ENCODE measurements around the gene PIRT.

- TF ChIP-seq EZH2 (IDR thresholded peaks at IDR 0.05; ENCODE audit: borderline replicate concordance, low read length) (no peak), CTCF (conservative IDR thresholded peaks at IDR 0.05 in 1 of 2, IDR thresholded peaks at IDR 0.05 in 1 of 2; ENCODE audit: extremely low read depth in 1 of 2, insufficient read depth in 1 of 2, low read depth in 1 of 2, low read length in 2 of 2) (no peak)
These were observed 58.3 kb downstream of the PIRT start for GRCh38 chr17:10779609-10780008.

Measured in mammary epithelial cell (primary cell).